Measurements from ENCODE around the gene NLRC5.
"Not testable (repeated sequence)": the region's sequence is repeated elsewhere in the genome, so short reads cannot be mapped to it uniquely, and the experiment has no call there.

Gene NLRC5

GRCh38 chr16:56972403-56973293 is 16.7 kb upstream of the NLRC5 start:
- ChIA-PET CTCF (interaction anchor here (0.9 to 1.3 kb wide), 2 partner anchors 8 to 10 kb away, joined by 3 to 5 read pairs; no protein-coding TSS in a partner anchor), POLR2A (no interaction called here)
- no peak for TF ChIP-seq CTBP1 (IDR thresholded peaks at IDR 0.05; ENCODE audit: borderline replicate concordance)
- no peak for TF ChIP-seq NFRKB (IDR thresholded peaks at IDR 0.05)

GRCh38 chr16:56973294-56973689 is 16.1 kb upstream of the NLRC5 start:
- TF ChIP-seq L3MBTL2 (conservative IDR thresholded peaks at IDR 0.05) (no peak), FOXK2 (IDR thresholded peaks at IDR 0.05) (no peak), ARNT (IDR thresholded peaks at IDR 0.05) (no peak), FOXA1 (IDR thresholded peaks at IDR 0.05) (no peak), ELF4 (IDR thresholded peaks at IDR 0.05) (no peak), NFRKB (IDR thresholded peaks at IDR 0.05) (no peak)
- ChIA-PET CTCF (interaction anchor here (0.6 to 1.3 kb wide), 3 partner anchors 9 to 281 kb away, joined by 3 to 5 read pairs (median 5); no protein-coding TSS in a partner anchor), POLR2A (no interaction called here)
- no peak for DNase-seq (ENCODE audit: extremely low spot score)

More at GRCh38 chr16:56972403-56973293, 16.7 kb upstream of the NLRC5 start:
- DNase-seq (ENCODE audit: extremely low spot score), result no peak

- not testable (repeated sequence) for DNase-seq (ENCODE audit: extremely low spot score)
- ChIA-PET POLR2A (interaction anchor here (1.0 kb wide), 1 partner anchor 16 kb away, joined by 3 read pairs; the partner anchor contains the start of gene NLRC5), CTCF (interaction anchor here (0.6 to 0.9 kb wide), 2 partner anchors 9 to 281 kb away, joined by 3 to 5 read pairs; no protein-coding TSS in a partner anchor)
Observed at GRCh38 chr16:56973899-56974298, 15.5 kb upstream of the NLRC5 start.

- DNase-seq (ENCODE audit: extremely low spot score), result no peak
- POLR2A ChIA-PET, result interaction anchor here (1.0 kb wide), 1 partner anchor 15 kb away, joined by 3 read pairs; the partner anchor contains the start of gene NLRC5
- CTCF ChIA-PET, result interaction anchor here (1.0 kb wide), 1 partner anchor 10 kb away, joined by 4 read pairs; no protein-coding TSS in a partner anchor
- no peak for TF ChIP-seq SUZ12 (IDR thresholded peaks at IDR 0.05)
- no peak for TF ChIP-seq PKNOX1 (IDR thresholded peaks at IDR 0.05)
- TF ChIP-seq SP1 (IDR thresholded peaks at IDR 0.05), result no peak
- no peak for TF ChIP-seq FOXK2 (IDR thresholded peaks at IDR 0.05)
- no peak for TF ChIP-seq CTBP1 (IDR thresholded peaks at IDR 0.05; ENCODE audit: borderline replicate concordance)
- no peak for TF ChIP-seq FOXM1 (IDR thresholded peaks at IDR 0.05; ENCODE audit: borderline replicate concordance)
- no peak for TF ChIP-seq NFRKB (IDR thresholded peaks at IDR 0.05)
- TF ChIP-seq LEF1 (IDR thresholded peaks at IDR 0.05; ENCODE audit: borderline replicate concordance), result no peak
- TF ChIP-seq BHLHE40 (IDR thresholded peaks at IDR 0.05; ENCODE audit: borderline replicate concordance), result no peak
- no peak for TF ChIP-seq ARNT (IDR thresholded peaks at IDR 0.05)
- TF ChIP-seq TARDBP (IDR thresholded peaks at IDR 0.05), result no peak
- TF ChIP-seq FOXA1 (IDR thresholded peaks at IDR 0.05), result no peak
Observed at GRCh38 chr16:56974549-56975300, 14.6 kb upstream of the NLRC5 start.

GRCh38 chr16:56975714-56976113 is 13.6 kb upstream of the NLRC5 start:
- no peak for DNase-seq (ENCODE audit: extremely low spot score)
- CTCF ChIA-PET, result interaction anchor here (1.0 kb wide), 1 partner anchor 11 kb away, joined by 4 read pairs; no protein-coding TSS in a partner anchor

GRCh38 chr16:56977216-56977615 is 12.1 kb upstream of the NLRC5 start:
- CTCF ChIA-PET, result interaction anchor here (2.1 kb wide), 1 partner anchor 13 kb away, joined by 8 read pairs; no protein-coding TSS in a partner anchor
- POLR2A ChIA-PET, result no interaction called here
- no peak for DNase-seq (ENCODE audit: extremely low spot score)
- no peak for TF ChIP-seq ELF4 (IDR thresholded peaks at IDR 0.05)
- no peak for TF ChIP-seq NFRKB (IDR thresholded peaks at IDR 0.05)
- TF ChIP-seq FOXM1 (IDR thresholded peaks at IDR 0.05; ENCODE audit: borderline replicate concordance), result no peak
- TF ChIP-seq BHLHE40 (IDR thresholded peaks at IDR 0.05; ENCODE audit: borderline replicate concordance), result no peak
- TF ChIP-seq TARDBP (IDR thresholded peaks at IDR 0.05), result no peak
- no peak for TF ChIP-seq FOXA1 (IDR thresholded peaks at IDR 0.05)
- TF ChIP-seq SP1 (IDR thresholded peaks at IDR 0.05), result no peak
- TF ChIP-seq SUZ12 (IDR thresholded peaks at IDR 0.05), result no peak
- TF ChIP-seq ZNF384 (IDR thresholded peaks at IDR 0.05), result no peak
- no peak for TF ChIP-seq LEF1 (IDR thresholded peaks at IDR 0.05; ENCODE audit: borderline replicate concordance)
- no peak for TF ChIP-seq FOXK2 (IDR thresholded peaks at IDR 0.05)
- TF ChIP-seq PKNOX1 (IDR thresholded peaks at IDR 0.05), result no peak
- TF ChIP-seq L3MBTL2 (conservative IDR thresholded peaks at IDR 0.05), result no peak

More at GRCh38 chr16:56975714-56976113, 13.6 kb upstream of the NLRC5 start:
- POLR2A ChIA-PET, result no interaction called here
- TF ChIP-seq SUZ12 (IDR thresholded peaks at IDR 0.05) (no peak), HDGF (IDR thresholded peaks at IDR 0.05; ENCODE audit: borderline replicate concordance) (no peak), CTBP1 (IDR thresholded peaks at IDR 0.05; ENCODE audit: borderline replicate concordance) (no peak), FOXM1 (IDR thresholded peaks at IDR 0.05; ENCODE audit: borderline replicate concordance) (no peak), PKNOX1 (IDR thresholded peaks at IDR 0.05) (no peak), FOXK2 (IDR thresholded peaks at IDR 0.05) (no peak), L3MBTL2 (conservative IDR thresholded peaks at IDR 0.05) (no peak), LEF1 (IDR thresholded peaks at IDR 0.05; ENCODE audit: borderline replicate concordance) (no peak), ARNT (IDR thresholded peaks at IDR 0.05) (no peak), BHLHE40 (IDR thresholded peaks at IDR 0.05; ENCODE audit: borderline replicate concordance) (no peak), SP1 (IDR thresholded peaks at IDR 0.05) (no peak), ZNF384 (IDR thresholded peaks at IDR 0.05) (no peak), TARDBP (IDR thresholded peaks at IDR 0.05) (no peak), ELF4 (IDR thresholded peaks at IDR 0.05) (no peak)
